ENCODE results near the gene MCF2L. TPM values are rescaled to one million over a fixed set of nuclear protein-coding genes. Genes with fewer than 3 reads are reported as not detected.

Gene MCF2L
- total RNA-seq, 2 donors from 2014 or later: 47.6 to 64.7 TPM

- DNase-seq (ENCODE audit: low spot score): no peak
- TF ChIP-seq, protein P1, sequence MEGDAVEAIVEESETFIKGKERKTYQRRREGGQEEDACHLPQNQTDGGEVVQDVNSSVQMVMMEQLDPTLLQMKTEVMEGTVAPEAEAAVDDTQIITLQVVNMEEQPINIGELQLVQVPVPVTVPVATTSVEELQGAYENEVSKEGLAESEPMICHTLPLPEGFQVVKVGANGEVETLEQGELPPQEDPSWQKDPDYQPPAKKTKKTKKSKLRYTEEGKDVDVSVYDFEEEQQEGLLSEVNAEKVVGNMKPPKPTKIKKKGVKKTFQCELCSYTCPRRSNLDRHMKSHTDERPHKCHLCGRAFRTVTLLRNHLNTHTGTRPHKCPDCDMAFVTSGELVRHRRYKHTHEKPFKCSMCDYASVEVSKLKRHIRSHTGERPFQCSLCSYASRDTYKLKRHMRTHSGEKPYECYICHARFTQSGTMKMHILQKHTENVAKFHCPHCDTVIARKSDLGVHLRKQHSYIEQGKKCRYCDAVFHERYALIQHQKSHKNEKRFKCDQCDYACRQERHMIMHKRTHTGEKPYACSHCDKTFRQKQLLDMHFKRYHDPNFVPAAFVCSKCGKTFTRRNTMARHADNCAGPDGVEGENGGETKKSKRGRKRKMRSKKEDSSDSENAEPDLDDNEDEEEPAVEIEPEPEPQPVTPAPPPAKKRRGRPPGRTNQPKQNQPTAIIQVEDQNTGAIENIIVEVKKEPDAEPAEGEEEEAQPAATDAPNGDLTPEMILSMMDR (IDR thresholded peaks at IDR 0.05): no peak
- no peak for TF ChIP-seq POLR2A (IDR thresholded peaks at IDR 0.05)
- TF ChIP-seq POLR2AphosphoS5 (IDR thresholded peaks at IDR 0.05): no peak
- no peak overlapping the region for H3K27ac ChIP-seq
- WGBS: 90% methylated on average over 26 of the region's 26 CpGs
- H3K4me1 ChIP-seq (replicated peaks): peaks cover 5% of the 10 kb centered on the region
- no peaks in the 10 kb centered on the region for H3K27me3 ChIP-seq (replicated peaks; ENCODE audit: insufficient read depth)
- H3K36me3 ChIP-seq: no peaks in the 10 kb centered on the region
- H3K4me3 ChIP-seq: no peak overlapping the region
- intact Hi-C loops (cut with DNase I): no loop called here
- no peaks in the 10 kb centered on the region for H3K9me3 ChIP-seq
Measured at GRCh38 chr13:113005076-113005865, 36.3 kb downstream of the MCF2L start.

DNA sequence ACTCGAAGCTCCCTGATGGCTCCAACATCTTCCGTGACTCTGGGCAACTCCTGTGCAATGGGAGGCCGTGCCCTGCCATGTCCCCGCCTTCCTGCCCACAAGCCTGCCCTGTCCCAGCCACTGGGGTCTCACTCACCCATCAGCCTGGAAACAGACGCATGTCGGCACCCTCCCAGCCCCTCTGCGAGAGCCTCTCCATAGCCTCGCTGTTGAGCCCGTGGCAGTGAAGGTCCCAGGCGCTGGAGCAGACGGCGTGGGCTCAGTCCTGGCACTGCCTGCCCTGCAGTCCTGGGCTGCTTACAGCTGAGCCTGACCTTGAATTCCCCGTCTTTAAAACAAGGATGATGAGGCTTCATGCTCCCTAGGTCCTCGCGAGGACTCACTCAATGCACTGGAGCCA lies 37.0 kb downstream of the MCF2L start:
- 95% methylated on average over 15 of the region's 15 CpGs for WGBS
- Histone ChIP-seq H3K9me3 (no peaks in the 10 kb centered on the region), H3K27me3 (replicated peaks; ENCODE audit: insufficient read depth) (no peaks in the 10 kb centered on the region), H3K4me1 (replicated peaks) (peaks cover 5% of the 10 kb centered on the region), H3K4me3 (no peak overlapping the region), H3K36me3 (no peaks in the 10 kb centered on the region), H3K27ac (no peak overlapping the region)
- intact Hi-C loops (cut with DNase I): no loop called here
- no peak for DNase-seq (ENCODE audit: low spot score)
- TF ChIP-seq POLR2A (IDR thresholded peaks at IDR 0.05): no peak
- TF ChIP-seq POLR2AphosphoS5 (IDR thresholded peaks at IDR 0.05): no peak
- TF ChIP-seq, protein P1 (IDR thresholded peaks at IDR 0.05): no peak

- WGBS: 90% methylated on average over 16 of the region's 16 CpGs
- DNase-seq (ENCODE audit: low spot score): no peak
- Histone ChIP-seq H3K27me3 (replicated peaks; ENCODE audit: insufficient read depth) (no peaks in the 10 kb centered on the region), H3K36me3 (no peaks in the 10 kb centered on the region), H3K9me3 (no peaks in the 10 kb centered on the region), H3K4me1 (replicated peaks) (peaks cover 5% of the 10 kb centered on the region), H3K27ac (peak overlapping the region in 1 of 2 donors; percentile 38), H3K4me3 (no peak overlapping the region)
- TF ChIP-seq POLR2AphosphoS5 (IDR thresholded peaks at IDR 0.05) (no peak), POLR2A (IDR thresholded peaks at IDR 0.05) (no peak)
- TF ChIP-seq, protein P1 (IDR thresholded peaks at IDR 0.05): no peak
- intact Hi-C loops (cut with DNase I): no loop called here
Measured at GRCh38 chr13:113006660-113007059, 37.6 kb downstream of the MCF2L start.

- H3K4me3 ChIP-seq: no peak overlapping the region
- TF ChIP-seq POLR2A (IDR thresholded peaks at IDR 0.05): no peak
- TF ChIP-seq POLR2AphosphoS5 (IDR thresholded peaks at IDR 0.05): no peak
- TF ChIP-seq, protein P1 (IDR thresholded peaks at IDR 0.05): no peak
- no peak for DNase-seq (ENCODE audit: low spot score)
- H3K4me1 ChIP-seq (replicated peaks): peaks cover 12% of the 10 kb centered on the region
- no peaks in the 10 kb centered on the region for H3K9me3 ChIP-seq
- intact Hi-C loops (cut with DNase I): no loop called here
- H3K36me3 ChIP-seq: no peaks in the 10 kb centered on the region
- H3K27me3 ChIP-seq (replicated peaks; ENCODE audit: insufficient read depth): no peaks in the 10 kb centered on the region
- 88% methylated on average over 28 of the region's 33 CpGs for WGBS
- peak overlapping the region in 1 of 2 donors; percentile 69 for H3K27ac ChIP-seq
Measured at GRCh38 chr13:113008851-113009250, 39.8 kb downstream of the MCF2L start.
